ENCODE measurements around the gene GCH1.
A peak's percentile ranks its signal among the peaks of the same experiment; 100 is the strongest.
"Not testable (repeated sequence)": the region's sequence is repeated elsewhere in the genome, so short reads cannot be mapped to it uniquely, and the experiment has no call there.

The GCH1 gene

GRCh38 chr14:54902521-54903420 lies at the start of gene GCH1:
TSS of gene GCH1 (minus strand) at chr14:54902826. CDS start at chr14:54902663, 163 bp downstream.
- peak; percentile 64 to 82 (median 73) for DNase-seq

GRCh38 chr14:54947230-54947629 lies 44.6 kb upstream of the GCH1 start:
- DNase-seq: no peak

- DNase-seq: no peak
Observed at GRCh38 chr14:54946500-54946899, 43.9 kb upstream of the GCH1 start.

GRCh38 chr14:54944737-54945391 lies 42.2 kb upstream of the GCH1 start:
- DNase-seq: no peak

GRCh38 chr14:54942913-54943312 lies 40.3 kb upstream of the GCH1 start:
- DNase-seq: no peak

DNA sequence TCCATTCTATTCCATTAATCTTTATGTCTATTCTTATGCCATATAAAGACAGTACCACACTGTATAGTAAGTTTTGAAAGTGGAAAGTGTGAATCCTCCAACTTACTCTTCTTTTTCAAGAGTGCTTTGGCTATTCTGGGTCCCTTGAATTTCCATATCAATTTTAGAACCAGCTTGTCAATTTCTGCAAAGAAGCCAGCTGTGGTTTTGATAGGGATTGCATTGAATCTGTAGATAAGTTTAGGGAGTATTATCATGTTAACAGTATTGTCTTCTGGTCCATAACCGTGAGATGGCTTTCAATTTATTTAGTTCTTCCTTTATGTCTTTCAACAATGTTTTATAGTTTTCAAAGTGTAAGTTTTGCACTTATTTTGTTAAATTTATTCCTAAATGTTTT lies 34.2 kb upstream of the GCH1 start:
- DNase-seq: no peak

DNA sequence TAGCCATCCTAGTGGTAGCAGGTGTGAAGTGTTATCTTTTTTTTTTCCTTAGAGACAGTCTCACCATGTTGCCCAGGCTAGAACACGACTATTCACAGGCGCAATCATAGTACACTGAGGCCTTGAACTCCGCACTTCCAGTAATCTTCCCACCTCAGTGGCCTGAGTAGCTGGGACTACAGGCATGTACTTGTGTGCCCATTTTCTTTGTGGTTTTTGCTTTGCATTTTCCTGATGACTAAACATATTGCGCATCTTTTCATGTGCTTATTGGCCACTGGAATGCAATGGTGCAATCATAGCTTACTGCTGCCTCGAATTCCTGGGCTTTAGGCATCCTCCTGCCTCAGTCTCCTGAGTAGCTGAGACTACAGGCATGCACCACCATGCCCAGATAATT lies 33.3 kb upstream of the GCH1 start:
- no peak for DNase-seq

DNA sequence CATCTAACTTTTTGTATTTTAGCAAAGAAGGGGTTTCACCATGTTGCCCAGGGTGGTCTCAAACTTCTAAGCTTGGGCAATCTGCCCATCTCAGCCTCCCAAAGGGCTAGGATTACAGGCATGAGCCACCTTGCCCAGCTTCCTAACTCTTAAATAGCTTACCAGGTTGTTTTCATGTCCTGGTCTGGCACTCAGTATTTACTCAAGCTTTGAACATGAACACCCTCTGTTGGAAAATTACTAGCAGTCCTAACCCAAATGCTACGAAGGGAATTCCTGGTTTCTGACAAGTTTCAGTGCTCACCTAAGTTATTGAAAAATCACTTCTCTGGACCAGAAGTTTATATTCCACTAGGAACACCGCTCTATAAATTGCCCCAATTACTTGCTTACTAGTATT lies 32.5 kb upstream of the GCH1 start:
- DNase-seq: no peak

GRCh38 chr14:54933006-54933405 lies 30.4 kb upstream of the GCH1 start:
- no peak for DNase-seq

DNA sequence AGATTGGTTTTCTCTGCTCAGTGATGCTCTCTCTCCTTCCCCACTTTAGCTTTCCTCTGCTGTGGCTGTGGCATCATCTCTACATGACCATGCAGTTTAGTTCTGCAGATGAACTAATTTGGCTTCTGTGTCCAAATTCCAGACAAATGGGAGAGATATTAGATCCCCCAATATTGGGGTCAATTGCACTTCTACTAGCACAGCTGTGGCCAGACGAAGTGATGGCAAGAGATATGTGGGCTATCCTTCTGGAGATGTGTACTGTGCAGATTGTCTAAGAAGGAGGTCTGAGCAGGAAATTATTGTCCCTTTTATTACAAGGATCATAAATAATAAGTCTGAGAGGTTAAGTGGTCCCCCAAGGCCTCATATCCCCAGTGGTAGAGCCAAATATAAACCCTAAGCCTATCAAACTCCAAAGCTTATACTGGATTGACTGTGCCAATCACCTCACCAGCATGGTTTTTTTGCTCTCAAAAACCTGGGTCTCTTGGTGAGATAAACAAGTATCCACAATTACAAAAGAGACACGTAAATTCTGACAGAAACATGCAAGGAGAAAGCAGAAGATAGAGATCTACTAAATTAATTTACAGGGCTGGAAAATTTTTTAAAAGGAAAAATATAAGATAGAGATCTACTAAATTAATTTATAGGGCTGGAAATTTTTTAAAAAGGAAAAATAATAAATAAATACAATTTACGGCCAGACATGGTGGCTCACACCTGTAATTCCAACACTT lies 29.1 kb upstream of the GCH1 start:
- DNase-seq: no peak

- DNase-seq: no peak
Observed at GRCh38 chr14:54931101-54931500, 28.5 kb upstream of the GCH1 start.

DNA sequence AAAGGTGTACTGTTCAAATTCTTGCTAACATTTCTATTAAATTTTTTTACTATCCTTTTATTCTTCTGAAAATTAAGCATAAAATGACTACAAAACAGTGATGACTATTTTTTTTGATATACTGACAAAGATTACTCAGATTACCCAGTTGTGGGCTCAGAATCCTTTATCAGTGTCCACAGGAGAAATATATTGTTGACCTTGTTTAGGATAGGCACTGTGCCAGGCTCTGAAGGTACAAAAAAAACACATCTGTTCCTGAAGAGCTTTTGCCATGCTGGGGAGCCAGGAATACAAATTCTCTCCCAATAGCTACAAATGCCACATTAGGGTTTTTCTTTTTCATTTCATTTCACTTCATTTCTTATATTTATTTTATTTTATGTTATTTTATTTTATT lies 26.9 kb upstream of the GCH1 start:
- no peak for DNase-seq

DNA sequence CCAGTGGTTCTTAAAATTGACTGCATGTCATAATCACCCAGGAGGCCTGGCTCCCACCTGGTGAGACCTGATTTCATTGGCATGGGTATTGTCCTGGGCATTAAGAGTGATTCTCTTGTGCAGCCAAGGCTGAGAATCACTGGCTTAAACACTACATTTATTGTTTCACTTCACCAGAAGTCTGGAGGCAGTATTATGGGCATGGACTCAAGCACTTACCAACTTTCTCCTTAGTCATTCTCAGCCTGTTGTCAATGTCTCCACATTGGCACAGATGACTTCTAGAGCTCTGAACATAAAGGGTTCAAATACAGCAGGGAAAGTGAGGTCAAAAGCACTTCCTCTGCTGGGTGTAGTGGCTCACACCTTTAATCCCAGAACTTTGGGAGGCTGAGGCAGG lies 25.6 kb upstream of the GCH1 start:
- no peak for DNase-seq

- DNase-seq: no peak
Observed at GRCh38 chr14:54927551-54927950, 24.9 kb upstream of the GCH1 start.

GRCh38 chr14:54926570-54926969 lies 23.9 kb upstream of the GCH1 start:
- not testable (repeated sequence) for DNase-seq

GRCh38 chr14:54922598-54922997 lies 20.0 kb upstream of the GCH1 start:
- no peak for DNase-seq

- no peak for DNase-seq
Observed at GRCh38 chr14:54920052-54920451, 17.4 kb upstream of the GCH1 start.

DNA sequence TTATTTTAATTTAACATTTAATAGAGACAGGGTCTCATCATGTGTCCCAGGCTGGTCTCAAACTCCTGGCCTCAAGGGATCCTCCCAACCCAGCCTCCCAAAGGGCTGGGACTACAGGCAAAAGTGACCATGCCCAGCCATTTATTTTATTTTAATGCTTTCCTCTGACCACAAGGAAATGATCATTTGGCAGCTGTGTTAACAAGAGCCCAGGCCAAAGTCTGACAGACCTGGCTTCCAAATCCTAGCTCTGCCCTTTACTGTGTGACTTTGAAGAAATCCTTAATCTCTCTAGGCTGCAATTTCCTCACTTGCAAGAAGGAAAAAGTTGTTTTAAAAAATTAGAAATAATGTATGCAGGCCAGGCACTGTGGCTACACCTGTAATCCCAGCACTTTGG lies 16.7 kb upstream of the GCH1 start:
- DNase-seq: no peak

DNA sequence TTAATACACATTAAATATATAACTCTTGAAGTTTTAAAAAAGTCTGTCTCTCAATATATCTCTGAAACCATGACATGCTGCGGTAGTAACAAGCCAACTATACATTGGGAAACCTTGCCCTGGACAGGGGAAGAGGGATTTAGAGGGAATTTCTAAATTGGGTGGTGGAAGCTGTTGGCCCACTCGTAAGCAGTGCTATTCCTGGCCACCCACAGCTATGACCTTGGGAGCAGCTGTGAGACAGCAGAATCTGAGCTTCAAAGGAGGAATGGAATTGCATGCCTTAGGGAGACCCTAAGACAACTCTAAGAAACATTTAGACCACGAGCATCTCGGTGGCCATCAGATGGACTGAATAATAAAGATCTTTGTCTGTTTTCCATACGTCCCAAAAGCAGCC lies 15.8 kb upstream of the GCH1 start:
- DNase-seq: no peak

DNA sequence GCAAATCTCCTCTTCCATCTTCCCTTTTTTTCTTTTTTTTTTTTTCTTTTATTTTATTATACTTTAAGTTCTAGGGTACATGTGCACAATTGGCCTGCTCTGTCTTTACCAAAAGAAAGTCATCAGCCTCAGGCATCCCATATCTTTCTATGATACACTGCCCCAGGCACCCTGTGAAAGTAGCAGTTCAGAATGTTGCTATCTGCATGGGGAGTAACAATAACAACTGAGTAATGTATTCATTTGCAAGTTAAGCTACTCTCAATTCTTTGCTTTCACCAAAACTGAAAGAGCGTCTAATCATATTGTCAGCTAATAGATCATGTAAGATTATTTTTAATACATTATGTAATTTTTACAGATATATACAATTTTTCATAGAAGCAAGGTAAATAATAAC lies 13.5 kb upstream of the GCH1 start:
- no peak for DNase-seq

- no peak for DNase-seq
Observed at GRCh38 chr14:54909817-54910558, 7.4 kb upstream of the GCH1 start.

DNA sequence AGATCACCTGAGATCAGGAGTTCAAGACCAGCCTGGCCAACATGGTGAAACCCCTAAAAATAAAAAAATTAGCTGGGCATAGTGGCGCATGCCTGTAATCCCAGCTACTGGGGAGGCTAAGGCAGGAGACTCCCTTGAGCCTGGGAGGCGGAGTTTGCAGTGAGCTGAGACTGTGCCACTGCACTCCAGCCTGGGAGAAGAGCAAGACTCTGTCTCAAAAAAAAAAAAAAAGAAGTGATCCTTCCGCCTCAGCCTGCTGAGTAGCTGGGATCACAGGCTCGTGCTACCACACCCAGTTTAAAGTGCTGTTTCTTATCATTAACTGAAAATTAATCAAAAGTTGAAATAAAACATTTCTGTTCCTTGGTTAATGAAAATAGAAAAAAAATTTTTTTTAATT lies 6.3 kb upstream of the GCH1 start:
- not testable (repeated sequence) for DNase-seq

GRCh38 chr14:54908190-54908589 lies 5.6 kb upstream of the GCH1 start:
- DNase-seq: no peak

Data from stimulated activated naive CD4-positive, alpha-beta T cell (primary cell).